NCI-H345 (cell line): ENCODE results near the gene ZDHHC11B.

Source experiments
- DNase-seq: peaks from one replicate; lab custom pipeline; 2025; lab: John Stamatoyannopoulos, UW

Gene ZDHHC11B

GRCh38 chr5:660491-661030 is 124.0 kb downstream of the ZDHHC11B start:
- no peak for DNase-seq
